ENCODE data around the gene ABTB2. TPM values are rescaled to one million over a fixed set of nuclear protein-coding genes. Genes with fewer than 3 reads are reported as not detected.

The ABTB2 gene
- total and polyA plus RNA-seq, 10 of the 15 experiments (the other 5 are each of a cell fraction or from before 2014, with no cell fraction given) = 0.13 to 2.1 (median 0.72) TPM

DNA sequence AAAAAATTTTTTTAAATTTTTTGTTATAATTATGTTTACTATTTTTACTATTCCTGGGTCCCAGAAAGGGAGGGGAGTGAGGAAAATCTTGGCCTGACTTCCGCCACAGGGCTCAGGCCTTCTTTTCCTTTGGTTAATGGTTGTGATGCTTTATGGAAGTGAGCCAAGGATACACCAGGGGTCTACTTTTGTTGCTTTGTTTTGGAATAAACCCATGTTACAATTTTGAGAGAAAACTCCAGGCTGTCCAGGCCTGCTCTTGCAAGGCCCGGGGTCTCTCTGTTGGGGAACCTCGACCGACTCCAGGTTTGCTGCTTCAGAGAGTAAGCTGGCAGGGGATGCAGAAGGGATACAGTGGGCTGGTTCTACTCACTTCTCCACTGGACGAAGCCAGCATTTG lies 84.7 kb downstream of the ABTB2 start:
- Histone ChIP-seq H2AFZ (ENCODE audit: control insufficient read depth, low read depth, low read length) (no peak overlapping the region), H3K9me3 (replicated peaks; ENCODE audit: control insufficient read depth, insufficient read depth, low read length) (no peaks in the 10 kb centered on the region), H3K4me1 (ENCODE audit: control insufficient read depth, insufficient read depth, low read length) (no peaks in the 10 kb centered on the region; the same call in 1 of the 2 replicates), H3K27me3 (replicated peaks in 1 of 2; ENCODE audit: control insufficient read depth in 2 of 2, insufficient read depth in 2 of 2, low read length in 1 of 2) (no peaks in the 10 kb centered on the region), H3K79me2 (ENCODE audit: control insufficient read depth, insufficient read depth, low read length) (no peaks in the 10 kb centered on the region), H3K4me3 (no peak overlapping the region), H3K9ac (ENCODE audit: control insufficient read depth, insufficient read depth, low read length) (no peak overlapping the region), H3K4me2 (ENCODE audit: control insufficient read depth, insufficient read depth) (no peak overlapping the region), H4K20me1 (ENCODE audit: control insufficient read depth, insufficient read depth) (0 out of 2 replicates have a peak, but pooled peaks cover 3% of the 10 kb centered on the region), H3K36me3 (ENCODE audit: control insufficient read depth in 2 of 2, insufficient read depth in 2 of 2, low read length in 1 of 2) (no peaks in the 10 kb centered on the region), H3K27ac (ENCODE audit: control insufficient read depth, insufficient read depth) (no peak overlapping the region)
- RAD21 ChIA-PET (ENCODE audit: unreplicated experiment) = interaction anchor here (0.9 kb wide), 1 partner anchor 28 kb away, joined by 3 read pairs; no protein-coding TSS in a partner anchor
- in situ Hi-C loops (cut with MboI) (no loop called here), intact Hi-C loops (cut with micrococcal nuclease; ENCODE audit: unreplicated experiment) (no loop called here)
- FAIRE-seq (no peak), ATAC-seq (no peak), DNase-seq (ENCODE audit: low read depth, low spot score) (no peak)
- CTCF ChIA-PET = no interaction called here
- POLR2A ChIA-PET = no interaction called here
- BruUV-seq (replicated peaks) = no TSS peak
- SMC1A ChIA-PET (ENCODE audit: uncharacterized antibody, unreplicated experiment) = no interaction called here
- WGBS (ENCODE audit: insufficient coverage, insufficient replicate concordance, low lambda C conversion rate, missing lambda C conversion rate) = 75% methylated on average over 4 of the region's 5 CpGs
- no peak for TF ChIP-seq JUNB (IDR thresholded peaks at IDR 0.05)
- no peak for TF ChIP-seq ASH2L (IDR thresholded peaks at IDR 0.05; ENCODE audit: borderline replicate concordance, low read depth)
- no peak for TF ChIP-seq CREM (IDR thresholded peaks at IDR 0.05; ENCODE audit: low read depth)

DNA sequence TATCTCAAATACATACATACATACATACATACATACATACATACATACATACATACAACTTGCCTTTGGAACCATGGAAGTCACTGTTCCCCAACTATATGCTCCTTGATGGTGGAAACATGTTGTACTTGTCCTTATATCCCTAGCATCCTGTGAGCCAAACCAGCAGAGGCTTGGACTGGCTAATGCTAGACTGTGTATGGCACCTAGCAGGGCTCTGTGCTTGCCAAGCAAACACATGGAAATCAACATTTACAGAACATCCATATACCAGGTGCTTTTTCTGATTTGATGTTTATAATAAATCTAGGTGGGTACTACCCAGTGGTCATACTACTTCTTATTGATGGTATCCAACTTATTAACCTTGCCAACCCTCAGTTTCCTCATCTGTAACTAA lies 86.1 kb downstream of the ABTB2 start:
- no peaks in the 10 kb centered on the region for H3K27me3 ChIP-seq (replicated peaks in 1 of 2; ENCODE audit: control insufficient read depth in 2 of 2, insufficient read depth in 2 of 2, low read length in 1 of 2)
- no peaks in the 10 kb centered on the region for H3K9me3 ChIP-seq (replicated peaks; ENCODE audit: control insufficient read depth, insufficient read depth, low read length)
- FAIRE-seq (no peak), DNase-seq (ENCODE audit: low read depth, low spot score) (no peak), ATAC-seq (no peak)
- no peak overlapping the region for H3K9ac ChIP-seq (ENCODE audit: control insufficient read depth, insufficient read depth, low read length)
- intact Hi-C loops (cut with micrococcal nuclease; ENCODE audit: unreplicated experiment) (no loop called here), in situ Hi-C loops (cut with MboI) (no loop called here)
- H3K79me2 ChIP-seq (ENCODE audit: control insufficient read depth, insufficient read depth, low read length) = no peaks in the 10 kb centered on the region
- H3K36me3 ChIP-seq (ENCODE audit: control insufficient read depth in 2 of 2, insufficient read depth in 2 of 2, low read length in 1 of 2) = no peaks in the 10 kb centered on the region
- H3K4me1 ChIP-seq (ENCODE audit: control insufficient read depth, insufficient read depth, low read length) = no peaks in the 10 kb centered on the region; the same call in 1 of the 2 replicates
- SMC1A ChIA-PET (ENCODE audit: uncharacterized antibody, unreplicated experiment) = no interaction called here
- POLR2A ChIA-PET = interaction anchor here (0.6 to 1.4 kb wide), 2 partner anchors 9 to 79 kb away, joined by 3 to 5 read pairs; no protein-coding TSS in a partner anchor
- no peak overlapping the region for H3K4me2 ChIP-seq (ENCODE audit: control insufficient read depth, insufficient read depth)
- RAD21 ChIA-PET (ENCODE audit: unreplicated experiment) = no interaction called here
- 0 out of 2 replicates have a peak, but pooled peaks cover 3% of the 10 kb centered on the region for H4K20me1 ChIP-seq (ENCODE audit: control insufficient read depth, insufficient read depth)
- H3K4me3 ChIP-seq = no peak overlapping the region
- no peak overlapping the region for H2AFZ ChIP-seq (ENCODE audit: control insufficient read depth, low read depth, low read length)
- CTCF ChIA-PET = interaction anchor here (1.1 kb wide), 1 partner anchor 23 kb away, joined by 4 read pairs; no protein-coding TSS in a partner anchor
- no TSS peak for BruUV-seq (replicated peaks)
- TF ChIP-seq STAT1 (conservative IDR thresholded peaks at IDR 0.05) (no peak), CEBPB (IDR thresholded peaks at IDR 0.05; ENCODE audit: borderline replicate concordance in 1 of 2, low read depth in 2 of 2, low read length in 2 of 2) (no peak), MYB (IDR thresholded peaks at IDR 0.05; ENCODE audit: borderline replicate concordance, low read depth, low read length) (no peak), MEF2A (IDR thresholded peaks at IDR 0.05; ENCODE audit: insufficient read depth, low read depth, low read length) (no peak), RFX5 (IDR thresholded peaks at IDR 0.05; ENCODE audit: low read depth, low read length) (no peak), ZNF622 (IDR thresholded peaks at IDR 0.05) (no peak)
- TF ChIP-seq, protein P1, sequence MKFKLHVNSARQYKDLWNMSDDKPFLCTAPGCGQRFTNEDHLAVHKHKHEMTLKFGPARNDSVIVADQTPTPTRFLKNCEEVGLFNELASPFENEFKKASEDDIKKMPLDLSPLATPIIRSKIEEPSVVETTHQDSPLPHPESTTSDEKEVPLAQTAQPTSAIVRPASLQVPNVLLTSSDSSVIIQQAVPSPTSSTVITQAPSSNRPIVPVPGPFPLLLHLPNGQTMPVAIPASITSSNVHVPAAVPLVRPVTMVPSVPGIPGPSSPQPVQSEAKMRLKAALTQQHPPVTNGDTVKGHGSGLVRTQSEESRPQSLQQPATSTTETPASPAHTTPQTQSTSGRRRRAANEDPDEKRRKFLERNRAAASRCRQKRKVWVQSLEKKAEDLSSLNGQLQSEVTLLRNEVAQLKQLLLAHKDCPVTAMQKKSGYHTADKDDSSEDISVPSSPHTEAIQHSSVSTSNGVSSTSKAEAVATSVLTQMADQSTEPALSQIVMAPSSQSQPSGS (IDR thresholded peaks at IDR 0.05; ENCODE audit: low read length) = no peak
- no peak overlapping the region for H3K27ac ChIP-seq (ENCODE audit: control insufficient read depth, insufficient read depth)
